ENCODE data around the gene PODXL2. TPM values are rescaled to one million over a fixed set of nuclear protein-coding genes. Genes with fewer than 3 reads are reported as not detected.
"Not testable (repeated sequence)": the region's sequence is repeated elsewhere in the genome, so short reads cannot be mapped to it uniquely, and the experiment has no call there.

PODXL2 gene
- total RNA-seq, 1 donor from 2014 or later = 160 TPM

DNA sequence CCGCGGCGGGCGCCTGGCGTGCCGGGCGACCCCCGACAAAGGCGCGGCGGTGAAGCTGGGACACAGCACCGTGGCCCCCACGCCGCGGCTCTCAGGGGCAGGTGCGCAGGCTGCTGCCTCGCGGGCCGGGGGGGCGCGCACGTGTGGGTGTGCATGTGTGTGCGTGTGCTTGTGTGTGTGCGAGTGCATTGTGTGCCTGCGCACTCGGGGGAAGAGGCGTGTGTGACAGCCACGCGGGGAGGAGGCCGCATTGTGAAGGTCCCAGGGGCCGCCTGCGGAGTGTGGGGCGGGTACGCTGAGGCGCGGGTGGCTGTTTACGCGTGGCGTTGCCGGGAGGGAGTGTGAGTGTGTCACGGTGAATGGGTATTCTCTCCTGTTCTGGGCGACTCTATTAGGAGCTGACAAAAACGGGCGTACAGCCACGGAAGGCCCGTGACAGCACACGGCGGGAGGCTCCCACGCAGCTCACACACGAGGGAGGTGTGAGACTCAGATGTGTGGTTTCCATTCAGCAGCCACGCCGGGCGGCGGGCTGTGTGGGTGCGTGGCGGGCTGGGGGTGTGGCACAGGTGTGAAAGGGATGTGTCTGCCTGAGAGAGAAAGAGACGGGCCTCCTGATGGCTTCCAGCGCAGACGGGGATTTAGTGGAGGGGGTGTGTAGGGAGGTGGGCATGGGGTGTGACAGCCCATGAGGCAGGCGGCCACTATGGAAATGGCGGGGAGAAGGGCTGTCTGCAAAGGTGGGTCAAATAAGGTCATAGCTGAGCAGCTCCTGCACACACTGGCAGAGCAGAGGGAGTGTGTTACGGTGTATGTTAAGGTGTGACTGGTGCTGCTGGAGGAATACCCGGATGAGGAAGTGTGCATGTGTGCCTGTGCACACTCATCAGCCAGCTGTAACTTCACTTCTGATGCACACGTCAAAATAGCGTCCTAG, 750 bp downstream of the PODXL2 start:
- DNase-seq = peak; percentile 25

DNA sequence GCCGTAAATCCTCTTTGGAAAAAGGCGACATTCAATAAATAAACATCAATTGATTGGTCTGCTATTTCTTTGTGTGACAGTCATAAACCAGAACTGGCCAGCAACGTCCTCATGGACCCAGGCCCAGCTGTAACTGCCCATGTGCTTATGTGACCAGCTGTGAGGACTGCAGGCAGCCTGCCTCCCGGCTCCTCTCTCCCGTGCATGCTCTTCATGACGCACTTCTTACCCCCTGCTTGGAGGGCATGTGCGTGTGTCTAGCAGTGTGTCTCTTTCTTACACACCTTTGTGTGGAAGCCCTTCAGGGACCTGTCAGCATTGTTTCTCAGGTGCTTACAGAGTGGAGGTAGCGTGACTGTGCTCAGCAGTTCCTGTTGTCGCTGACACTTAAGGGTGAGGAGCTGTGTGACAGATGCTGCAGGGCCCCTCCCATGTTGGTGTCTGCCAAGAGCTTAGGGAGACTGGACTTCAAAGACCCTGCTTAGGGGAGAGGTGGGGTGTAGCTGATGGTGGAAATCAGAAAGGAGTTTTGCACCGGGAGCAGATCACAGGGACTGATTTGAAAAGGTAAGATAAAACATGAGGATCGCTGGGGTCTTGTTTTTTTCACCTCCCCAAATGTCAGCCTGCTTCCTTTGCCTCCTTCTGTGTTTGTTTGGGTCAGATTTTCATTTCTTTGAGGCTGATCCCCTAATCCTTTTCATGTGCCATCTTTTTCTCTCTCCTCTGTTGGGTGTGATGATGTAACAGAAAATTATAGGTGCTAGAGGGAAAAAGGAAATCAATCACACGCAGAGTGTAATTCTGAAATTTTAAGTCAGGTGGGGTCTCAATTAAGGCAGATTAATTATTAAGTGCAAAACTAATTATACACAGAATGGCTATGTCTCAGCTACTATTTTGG, 2.1 kb downstream of the PODXL2 start:
- DNase-seq = no peak

DNA sequence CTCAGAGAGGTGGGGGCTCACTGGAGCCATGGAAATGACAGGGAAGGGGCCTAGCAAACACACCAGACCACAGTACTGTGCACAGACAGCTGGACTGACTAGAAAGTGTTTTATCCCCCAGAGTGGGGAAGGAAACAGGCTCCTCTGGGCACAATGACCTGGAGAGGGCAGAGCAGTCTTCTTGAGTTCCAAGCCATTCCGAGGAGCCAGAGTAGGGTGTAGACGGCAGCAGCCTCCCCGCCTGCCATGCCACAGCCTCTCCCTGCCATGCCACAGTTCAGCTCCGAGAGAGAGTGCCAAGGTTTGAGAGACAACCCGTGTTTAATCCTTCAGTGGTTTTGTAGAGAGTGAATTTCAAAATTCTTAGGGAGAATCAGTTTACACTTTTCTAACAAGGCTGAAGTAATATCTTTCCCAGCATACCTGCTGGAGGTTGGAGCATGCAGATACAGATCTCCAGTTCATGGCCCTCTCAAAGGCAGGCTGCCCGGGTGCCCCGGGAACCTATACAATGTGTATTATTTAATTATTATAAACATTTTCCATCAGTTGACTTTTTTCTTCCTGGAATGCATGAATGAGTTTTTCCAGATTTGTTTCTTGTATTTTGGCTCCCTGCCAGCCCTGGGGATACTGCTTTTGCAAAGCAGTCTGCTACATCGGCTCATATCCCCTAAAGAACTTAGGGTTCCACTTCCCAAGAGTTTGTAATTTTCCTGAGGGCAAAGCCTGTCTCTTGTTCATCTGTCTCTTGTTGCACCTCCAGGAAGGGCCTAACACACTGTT, 3.2 kb downstream of the PODXL2 start:
- DNase-seq = no peak

DNA sequence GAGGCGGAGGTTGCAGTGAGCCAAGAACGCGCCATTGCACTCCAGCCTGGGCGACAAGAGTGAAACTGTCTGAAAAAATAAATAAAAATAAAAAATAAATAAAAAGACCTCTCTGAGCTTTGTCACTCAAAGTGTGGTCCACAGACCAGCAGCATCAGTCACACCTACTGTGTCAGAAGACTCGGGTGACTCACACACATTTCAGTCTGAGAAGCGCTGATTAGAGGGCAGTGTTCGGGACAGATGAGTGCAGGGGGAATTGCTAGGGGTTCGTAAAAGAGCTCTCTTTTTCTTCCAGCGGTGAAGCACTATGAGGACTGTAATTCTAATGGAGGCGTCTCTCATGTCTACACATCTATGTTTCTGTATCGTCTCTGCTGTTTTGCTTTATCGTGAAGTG, 5.7 kb downstream of the PODXL2 start:
- DNase-seq = no peak

DNA sequence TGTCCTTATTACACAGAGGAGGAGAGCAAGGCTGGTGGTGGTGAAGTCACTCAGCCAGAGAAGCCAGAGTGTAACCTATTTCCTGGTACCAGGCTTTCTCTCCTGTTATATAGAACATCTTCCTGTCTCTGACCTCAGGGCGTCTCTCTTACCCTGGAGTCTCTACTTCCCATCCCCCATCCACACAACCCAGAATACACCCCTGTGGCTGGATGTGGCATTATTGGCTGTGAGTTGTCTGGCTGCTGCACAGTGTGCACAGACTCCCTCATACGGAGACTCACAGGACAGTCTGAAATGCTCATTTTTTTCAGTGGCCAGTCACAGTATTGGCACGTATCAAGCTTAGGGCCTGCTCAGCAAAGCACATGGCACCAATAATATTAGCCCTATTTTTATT, 8.6 kb downstream of the PODXL2 start:
- DNase-seq = no peak

DNA sequence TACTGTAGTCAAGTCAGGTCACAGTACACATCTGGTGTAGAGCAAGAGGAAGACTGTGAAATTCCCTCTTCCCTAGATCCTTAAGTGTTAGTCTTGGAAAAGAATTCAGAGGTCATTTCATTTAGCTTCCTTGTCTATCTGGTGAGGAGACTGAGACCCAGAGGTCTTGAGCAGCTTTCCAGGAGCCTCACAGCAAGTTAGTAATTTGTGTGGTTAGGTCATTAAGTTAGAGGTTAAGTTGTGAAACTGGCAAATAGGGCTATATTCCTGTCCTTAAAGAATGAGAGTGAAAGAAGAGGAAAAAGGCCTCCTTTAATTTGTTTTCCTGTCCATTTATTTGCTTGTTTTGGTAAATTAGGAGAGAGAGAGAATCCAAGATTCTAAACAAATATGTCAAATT, 9.0 kb downstream of the PODXL2 start:
- DNase-seq = no peak

DNA sequence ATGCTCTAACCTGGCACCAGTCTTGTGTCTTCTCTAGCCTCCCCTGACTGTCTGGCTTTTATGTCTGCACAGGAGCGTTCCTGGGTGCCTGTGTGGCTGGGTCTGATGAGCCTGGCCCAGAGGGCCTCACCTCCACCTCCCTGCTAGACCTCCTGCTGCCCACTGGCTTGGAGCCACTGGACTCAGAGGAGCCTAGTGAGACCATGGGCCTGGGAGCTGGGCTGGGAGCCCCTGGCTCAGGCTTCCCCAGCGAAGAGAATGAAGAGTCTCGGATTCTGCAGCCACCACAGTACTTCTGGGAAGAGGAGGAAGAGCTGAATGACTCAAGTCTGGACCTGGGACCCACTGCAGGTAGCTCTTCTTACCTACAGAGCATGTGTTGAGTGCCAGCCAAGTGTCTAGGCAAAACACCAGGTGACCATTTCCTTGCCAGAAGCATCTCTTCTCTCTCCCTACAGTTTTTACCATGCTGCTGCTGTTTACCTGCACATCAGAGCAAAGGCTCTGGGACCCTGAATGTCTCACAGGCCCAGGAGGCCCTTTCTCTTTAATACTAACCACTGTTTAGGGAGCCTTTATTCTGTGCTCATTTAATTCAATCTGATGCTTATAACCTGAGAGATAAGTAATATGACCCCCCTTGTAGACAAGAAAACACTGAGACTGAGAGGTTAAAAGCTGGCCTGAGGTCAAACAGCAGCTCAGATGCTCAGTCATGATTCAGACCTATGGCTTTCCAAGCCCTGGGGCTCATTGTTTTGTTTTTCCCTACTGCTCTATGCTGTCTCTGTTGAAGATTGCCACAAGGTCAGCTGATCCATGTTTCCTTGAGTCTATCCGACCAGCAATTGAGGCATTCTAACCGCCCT, 10.4 kb downstream of the PODXL2 start:
- DNase-seq = no peak

DNA sequence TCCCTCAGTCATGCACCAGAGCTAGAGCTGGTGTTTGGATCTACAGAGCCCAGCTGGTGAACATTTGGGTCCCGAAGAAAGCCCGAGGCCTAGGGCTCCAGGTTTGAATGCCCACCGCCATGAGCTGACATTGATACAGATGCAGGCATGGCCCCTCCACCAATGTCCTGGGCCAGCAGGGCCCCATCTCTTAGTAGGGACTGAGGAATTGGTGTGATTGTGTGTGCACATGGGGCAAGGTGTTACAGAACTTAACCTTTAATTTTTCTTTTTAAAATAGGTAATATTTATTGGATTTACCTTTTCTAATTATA, 11.0 kb downstream of the PODXL2 start:
- no peak for DNase-seq

DNA sequence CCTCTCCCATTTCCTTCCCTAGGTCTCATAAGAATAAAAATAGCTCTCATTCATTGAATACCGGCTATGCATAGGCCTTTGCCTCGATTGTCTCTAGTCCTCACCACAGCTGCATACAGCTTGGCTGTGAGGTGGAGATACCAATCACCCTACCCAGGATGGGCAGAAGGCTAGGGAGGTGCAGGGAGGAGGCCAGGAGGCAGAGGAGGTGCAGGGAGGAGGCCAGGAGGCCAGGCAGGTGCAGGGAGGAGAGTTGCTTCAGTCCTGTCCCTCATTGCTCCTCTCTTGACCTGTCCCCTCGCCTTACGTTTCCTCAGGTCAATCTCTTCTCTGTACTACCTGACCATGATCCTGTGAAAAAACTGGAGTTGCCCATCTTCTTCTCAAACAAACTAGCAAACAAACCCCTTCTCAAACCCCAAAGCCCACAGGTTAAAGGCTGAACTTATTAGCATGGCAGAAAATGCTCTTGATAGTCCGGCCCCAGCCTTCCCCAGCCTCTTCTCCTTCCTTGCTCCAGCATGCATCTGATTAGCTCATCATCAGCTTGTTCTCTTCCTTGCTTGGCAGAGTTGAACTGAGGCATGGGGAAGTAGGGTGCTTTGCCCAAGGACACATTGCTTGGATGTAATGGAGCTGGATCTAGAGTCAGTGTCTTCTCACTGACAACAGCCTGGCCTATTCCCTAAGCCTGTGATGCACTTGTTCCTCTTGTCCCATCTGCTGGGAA, 15.8 kb downstream of the PODXL2 start:
- no peak for DNase-seq

DNA sequence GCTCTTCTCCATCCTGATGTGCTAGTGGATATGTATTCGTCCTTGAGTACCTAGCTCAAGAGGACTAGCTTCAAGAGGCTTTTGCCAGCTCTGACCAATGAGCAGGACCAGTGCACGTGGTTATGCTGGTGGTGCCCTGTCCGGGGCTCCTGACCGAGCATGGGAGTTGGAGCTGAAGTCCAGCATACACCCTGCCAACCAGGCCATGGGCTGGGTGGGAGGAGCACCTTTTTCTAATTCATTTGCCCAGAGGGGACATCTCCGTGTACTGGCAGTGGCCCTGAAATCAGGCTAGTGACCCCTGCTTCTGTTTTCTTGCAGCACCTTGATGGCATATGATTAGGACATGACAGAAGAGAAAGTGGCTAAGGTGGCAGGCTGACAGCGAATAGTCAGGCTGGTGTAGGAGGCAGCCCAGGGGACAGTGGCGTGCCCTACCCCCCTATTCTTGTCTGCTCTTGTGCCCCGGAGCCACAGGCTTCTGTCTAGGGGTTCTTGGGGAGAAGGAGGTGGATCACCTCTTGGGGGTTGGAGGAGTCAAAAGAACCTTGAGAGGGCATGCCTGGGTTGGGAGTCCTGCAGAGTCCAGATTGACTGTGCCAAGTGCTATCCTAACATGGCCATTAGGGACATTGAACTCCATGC, 16.5 kb downstream of the PODXL2 start:
- DNase-seq = no peak

DNA sequence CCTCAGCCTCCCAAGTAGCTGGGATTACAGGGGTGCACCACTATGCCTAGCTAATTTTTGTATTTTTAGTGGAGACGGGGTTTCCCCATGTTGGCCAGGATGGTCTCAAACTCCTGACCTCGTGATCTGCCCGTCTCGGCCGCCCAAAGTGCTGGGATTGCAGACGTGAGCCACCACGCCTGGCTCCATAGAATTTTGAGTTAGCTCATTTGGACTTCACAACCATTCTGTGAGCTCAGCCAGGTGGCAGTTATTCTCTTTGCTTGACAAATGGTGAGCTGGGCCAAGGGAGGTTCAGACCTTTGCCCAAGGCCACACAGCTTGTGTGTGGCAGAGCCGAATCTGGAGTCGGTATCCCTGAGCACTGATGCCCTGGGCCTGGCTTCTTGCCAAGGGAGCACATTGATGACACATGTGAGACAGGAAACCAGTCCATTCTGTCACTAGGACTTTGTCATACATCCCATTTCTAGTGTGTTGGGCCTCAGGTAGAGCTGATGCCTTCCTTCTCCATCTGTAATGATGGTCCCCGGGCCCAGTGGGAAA, 17.6 kb downstream of the PODXL2 start:
- no peak for DNase-seq

DNA sequence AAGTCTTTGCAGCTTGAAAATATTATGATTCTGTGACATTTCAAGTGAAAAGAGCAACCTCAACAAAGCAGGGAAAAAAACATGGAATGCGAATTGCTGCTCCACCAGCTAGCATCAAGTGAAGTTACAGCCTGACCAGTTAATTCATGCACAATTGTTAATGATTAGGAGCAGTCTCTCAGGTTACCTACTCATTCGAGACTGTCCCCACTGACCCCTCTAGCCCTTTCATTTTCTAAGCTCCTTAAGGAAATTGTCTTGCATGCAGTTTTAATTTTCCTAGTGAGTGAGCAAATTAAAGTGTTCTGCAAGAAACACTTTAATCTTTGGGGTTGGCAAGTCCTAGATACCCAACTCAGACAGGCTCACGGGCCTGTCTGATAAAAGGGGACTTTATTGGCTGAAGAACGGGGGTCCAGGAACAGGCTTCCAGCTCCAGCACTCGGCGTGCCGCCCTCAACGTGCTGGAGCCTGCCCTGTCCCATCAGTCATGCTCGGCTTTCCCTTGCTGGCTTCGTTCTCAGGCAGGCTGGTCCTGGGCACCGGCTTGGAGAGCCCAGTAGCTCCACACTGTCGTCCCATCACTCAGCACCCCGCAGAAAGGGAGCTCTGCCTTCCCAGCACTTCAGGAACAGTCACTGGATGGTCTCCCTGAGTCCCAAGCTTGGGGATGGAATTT, 18.3 kb downstream of the PODXL2 start:
- no peak for DNase-seq

DNA sequence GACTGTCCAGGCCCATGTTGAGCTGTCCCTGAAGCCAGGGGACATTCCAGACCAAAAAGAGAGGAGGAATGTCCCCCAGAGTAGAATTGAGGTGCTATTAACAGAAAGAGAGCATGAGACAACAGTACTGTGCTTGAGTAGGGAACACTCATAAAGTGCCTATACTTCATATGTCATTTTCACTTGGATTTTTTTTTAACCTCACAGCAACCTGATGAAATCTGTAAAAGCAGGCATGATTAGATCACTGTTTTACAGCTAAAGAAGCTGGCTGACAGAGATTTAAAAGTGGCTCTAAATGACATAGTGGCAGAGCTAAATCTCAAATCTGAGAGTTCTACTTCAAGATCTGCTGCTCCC, 18.8 kb downstream of the PODXL2 start:
- no peak for DNase-seq

DNA sequence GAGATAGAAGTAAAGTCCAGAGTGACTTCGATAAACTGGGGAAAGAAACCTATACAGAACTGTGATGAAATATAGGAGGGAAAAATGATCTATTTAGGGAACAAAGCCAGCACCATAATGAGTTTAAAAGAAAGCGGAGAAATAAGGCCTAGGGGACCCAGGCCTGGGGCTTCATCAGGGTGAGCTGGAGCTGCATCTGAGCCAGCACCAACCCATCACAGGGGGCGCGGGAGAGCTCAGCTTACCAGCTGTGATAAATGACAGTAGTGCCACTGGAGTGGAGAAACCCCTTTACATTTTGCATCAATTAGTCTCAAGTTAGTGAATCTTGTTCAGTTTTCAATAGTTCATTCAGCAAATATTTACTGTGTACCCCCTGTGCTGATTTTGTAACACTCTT, 21.3 kb downstream of the PODXL2 start:
- DNase-seq = no peak

DNA sequence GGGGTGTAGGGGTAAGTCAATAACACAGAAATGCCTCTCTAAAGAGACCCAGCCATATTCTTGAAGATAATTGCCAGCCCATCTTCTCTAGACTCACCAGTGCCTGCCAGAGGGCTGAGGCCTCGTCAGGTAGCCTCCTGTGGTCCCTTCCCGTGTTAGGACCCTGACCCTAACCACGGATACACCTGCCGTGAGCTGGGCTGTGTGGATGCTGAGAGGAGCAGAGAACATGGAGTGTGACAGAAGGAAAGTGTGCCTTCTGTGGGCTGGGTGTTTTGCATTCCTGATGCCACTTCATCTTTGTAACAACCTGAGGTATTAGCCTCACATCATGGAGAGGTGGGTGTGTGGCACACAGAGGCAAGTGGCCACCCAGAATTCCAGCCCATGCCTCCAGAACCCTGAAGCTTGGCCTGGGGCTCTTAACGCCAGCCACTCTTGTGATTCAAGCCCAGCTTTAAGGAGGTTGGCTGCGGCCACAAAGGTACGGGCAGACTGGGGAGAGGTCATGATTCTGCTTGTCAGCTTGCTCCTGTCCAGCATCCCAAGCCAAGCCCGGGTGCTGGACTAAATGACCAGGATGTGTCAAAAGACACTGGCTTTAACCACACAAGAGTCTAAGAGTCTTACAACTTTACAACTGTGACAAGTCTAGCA, 22.7 kb downstream of the PODXL2 start:
- DNase-seq = no peak

DNA sequence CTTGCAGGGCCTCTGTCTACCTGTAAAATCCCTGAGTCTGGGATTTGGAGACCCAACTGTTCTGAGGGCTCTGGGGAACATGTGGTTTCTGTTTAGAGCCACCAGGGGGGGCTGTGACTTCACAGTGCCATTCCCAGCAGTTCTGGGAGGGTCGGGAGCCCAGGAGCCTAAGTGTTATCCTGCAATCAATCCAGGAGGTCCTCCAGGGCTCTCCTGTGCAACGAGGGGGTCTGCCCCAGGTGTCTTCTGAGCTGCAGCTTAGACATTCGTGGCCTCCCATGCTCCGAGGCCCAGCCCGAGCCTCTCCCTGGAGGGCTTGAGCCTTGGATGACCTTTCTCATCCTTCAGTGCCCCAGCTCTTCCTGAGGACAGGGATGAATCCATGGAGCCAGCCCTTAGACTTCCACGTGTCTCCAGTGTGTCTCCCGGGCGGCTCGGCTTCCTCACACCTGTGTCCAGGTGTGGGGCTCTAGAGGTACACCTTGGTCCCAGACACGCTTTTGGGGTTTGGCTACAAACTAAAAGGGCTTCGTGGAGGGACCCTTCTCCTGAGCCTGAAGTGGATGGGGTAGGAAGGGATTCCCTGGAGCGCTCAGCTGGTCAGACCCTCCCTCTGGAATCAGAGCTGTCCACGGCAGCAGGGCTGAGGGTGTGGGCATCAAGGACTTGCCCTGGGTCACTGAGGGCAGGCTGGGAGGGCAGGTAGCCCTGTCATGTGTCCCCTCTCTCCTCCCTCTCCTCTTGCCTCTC, 23.4 kb downstream of the PODXL2 start:
- no peak for DNase-seq

DNA sequence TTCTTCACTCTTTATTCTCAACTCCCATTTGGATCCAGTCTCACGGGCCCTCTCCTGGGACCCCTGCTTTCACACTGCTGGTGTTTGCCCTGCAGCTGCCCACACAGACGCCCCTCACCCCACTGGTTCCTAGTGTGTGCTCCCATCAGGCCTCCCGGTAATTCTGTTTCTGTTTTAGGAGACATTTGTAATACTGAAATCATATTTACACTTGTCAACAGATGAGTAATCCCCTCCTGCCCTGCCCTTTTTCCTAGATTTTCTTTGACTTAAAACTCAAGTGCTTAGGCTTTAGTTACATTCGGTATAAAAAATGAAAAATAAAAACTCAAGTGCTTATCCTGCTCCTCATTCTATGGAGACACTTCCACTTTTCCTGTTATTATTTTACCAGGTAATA, 25.4 kb downstream of the PODXL2 start:
- DNase-seq = no peak

DNA sequence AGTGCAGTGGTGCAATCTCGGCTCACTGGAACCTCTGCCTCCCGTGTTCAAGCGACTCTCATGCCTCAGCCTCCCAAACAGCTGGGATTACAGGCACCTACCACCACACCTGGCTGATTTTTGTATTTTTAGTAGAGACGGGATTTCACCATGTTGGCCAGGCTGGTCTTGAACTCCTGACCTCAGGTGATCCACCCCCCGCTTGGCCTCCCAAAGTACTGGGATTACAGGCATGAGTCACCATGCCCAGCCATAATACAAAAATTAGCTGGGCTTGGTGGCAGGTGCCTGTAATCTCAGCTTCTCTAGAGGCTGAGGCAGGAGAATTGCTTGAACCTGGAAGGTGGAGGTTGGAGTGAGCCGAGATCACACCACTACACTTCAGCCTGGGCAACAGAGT, 26.0 kb downstream of the PODXL2 start:
- DNase-seq = not testable (repeated sequence)

Data from occipital lobe (tissue), 2 donors.